Cardiac fibroblast (primary cell): Measurements from ENCODE around the gene RCCD1.

Experiments used
- DNase-seq, 2 donors: peaks; one replicate each; pipeline versions ENCODE4 v3.0.0 to v3.0.0-alpha.2; 2010; ENCODE audit warnings: low read depth in 2 of 2
- H3K4me3 ChIP-seq, 2 donors: replicated peaks in 1 of 2; 1 replicate in 1 of 2; 2 replicates in 1 of 2; pipeline ENCODE4 v1.5.1; 2011; ENCODE audit warnings: low read depth in 2 of 2, low read length in 2 of 2, mild to moderate bottlenecking in 2 of 2, moderate library complexity in 1 of 2
- TF ChIP-seq, protein P1 (sequence below): IDR thresholded peaks from one replicate; pipeline ENCODE4 v1.5.1; 2011; ENCODE audit warnings: low read depth, mild to moderate bottlenecking, low read length, inconsistent platforms

The RCCD1 gene

DNA sequence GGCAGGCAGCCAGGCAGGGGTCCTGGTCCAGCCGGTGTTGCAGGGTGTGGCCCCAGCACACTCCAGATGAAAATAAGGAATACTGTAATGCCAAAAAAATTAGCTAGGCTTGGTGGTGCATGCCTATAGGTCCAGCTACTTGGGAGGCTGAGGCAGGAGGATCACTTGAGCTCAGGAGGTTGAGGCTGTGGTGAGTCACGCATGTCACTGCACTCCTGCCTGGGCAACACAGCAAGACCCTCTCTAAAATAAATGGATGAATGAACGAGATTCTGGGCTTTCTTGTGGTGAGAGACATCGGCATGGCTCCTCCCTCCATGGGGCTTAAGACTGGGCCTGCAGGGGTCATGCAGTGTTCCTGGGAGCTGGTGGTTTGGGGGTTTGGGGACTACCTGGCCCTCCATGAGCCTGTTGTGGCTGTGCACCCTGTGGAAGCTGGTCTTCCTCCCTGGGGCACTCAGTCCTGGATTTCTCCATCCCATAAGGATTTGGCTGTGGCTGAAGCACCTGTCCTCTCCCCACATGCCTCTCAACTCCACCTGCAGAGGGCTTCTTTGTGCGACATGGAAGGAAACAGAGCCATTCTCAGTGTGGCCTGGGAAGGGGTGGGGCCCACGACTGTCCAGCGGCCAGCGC lies 7.6 kb upstream of the RCCD1 start:
- DNase-seq = no peak
- H3K4me3 ChIP-seq = no peak overlapping the region
- TF ChIP-seq, protein P1, sequence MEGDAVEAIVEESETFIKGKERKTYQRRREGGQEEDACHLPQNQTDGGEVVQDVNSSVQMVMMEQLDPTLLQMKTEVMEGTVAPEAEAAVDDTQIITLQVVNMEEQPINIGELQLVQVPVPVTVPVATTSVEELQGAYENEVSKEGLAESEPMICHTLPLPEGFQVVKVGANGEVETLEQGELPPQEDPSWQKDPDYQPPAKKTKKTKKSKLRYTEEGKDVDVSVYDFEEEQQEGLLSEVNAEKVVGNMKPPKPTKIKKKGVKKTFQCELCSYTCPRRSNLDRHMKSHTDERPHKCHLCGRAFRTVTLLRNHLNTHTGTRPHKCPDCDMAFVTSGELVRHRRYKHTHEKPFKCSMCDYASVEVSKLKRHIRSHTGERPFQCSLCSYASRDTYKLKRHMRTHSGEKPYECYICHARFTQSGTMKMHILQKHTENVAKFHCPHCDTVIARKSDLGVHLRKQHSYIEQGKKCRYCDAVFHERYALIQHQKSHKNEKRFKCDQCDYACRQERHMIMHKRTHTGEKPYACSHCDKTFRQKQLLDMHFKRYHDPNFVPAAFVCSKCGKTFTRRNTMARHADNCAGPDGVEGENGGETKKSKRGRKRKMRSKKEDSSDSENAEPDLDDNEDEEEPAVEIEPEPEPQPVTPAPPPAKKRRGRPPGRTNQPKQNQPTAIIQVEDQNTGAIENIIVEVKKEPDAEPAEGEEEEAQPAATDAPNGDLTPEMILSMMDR = no peak

- TF ChIP-seq, protein P1 = no peak
- DNase-seq = no peak
- H3K4me3 ChIP-seq = no peak overlapping the region
These were observed 6.9 kb upstream of the RCCD1 start for GRCh38 chr15:90947577-90948357.

DNA sequence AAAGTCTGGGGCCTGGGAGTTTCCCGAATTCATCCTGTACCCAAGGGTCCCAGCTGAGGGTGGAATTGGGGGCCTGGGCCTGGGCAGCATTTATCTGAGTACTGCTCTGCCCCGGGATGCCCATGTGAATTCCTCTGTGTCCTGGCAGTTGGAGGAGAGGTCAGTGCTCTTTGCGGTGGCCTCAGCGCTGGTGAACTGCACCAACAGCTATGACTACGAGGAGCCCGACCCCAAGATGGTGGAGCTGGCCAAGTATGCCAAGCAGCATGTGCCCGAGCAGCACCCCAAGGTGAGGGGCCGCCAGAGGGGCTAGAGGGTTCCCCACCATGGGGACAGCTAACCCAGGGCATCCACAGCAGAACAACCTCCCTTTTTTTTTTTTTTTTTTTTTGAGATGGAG lies 6.2 kb upstream of the RCCD1 start:
- TF ChIP-seq, protein P1 = no peak
- DNase-seq = no peak
- no peak overlapping the region for H3K4me3 ChIP-seq

- DNase-seq = no peak
- TF ChIP-seq, protein P1 = no peak
- H3K4me3 ChIP-seq = no peak overlapping the region
These were observed 4.6 kb upstream of the RCCD1 start for GRCh38 chr15:90949979-90950675.

GRCh38 chr15:90950676-90951075 lies 4.0 kb upstream of the RCCD1 start:
- TF ChIP-seq, protein P1 = no peak
- H3K4me3 ChIP-seq = no peak overlapping the region
- no peak for DNase-seq

GRCh38 chr15:90952901-90953677 lies 1.6 kb upstream of the RCCD1 start:
- DNase-seq = no peak
- no peak overlapping the region for H3K4me3 ChIP-seq
- TF ChIP-seq, protein P1 = no peak
